Endothelial cell of umbilical vein (primary cell): ENCODE measurements around the gene DAZAP1. TPM values are rescaled to one million over a fixed set of nuclear protein-coding genes. Genes with fewer than 3 reads are reported as not detected.

Experiments used
- BruUV-seq: library from RNA; stranded (reverse); fragments of 400-500 nt; replicated peaks from 2 replicates; lab custom pipeline; 2021; lab: Mats Ljungman, UMichigan
- CTCF ChIA-PET: fragments of 300-600, 350-600 bp; sonication (Branson Sonifier 250); formaldehyde crosslinking; loops from one replicate; lab custom pipeline; 2021; ENCODE audit warnings: antibody characterized with exemption, inconsistent platforms; lab: Charles Lee
- POLR2A ChIA-PET: fragments of 300-600, 350-600 bp; sonication (Branson Sonifier 250); formaldehyde crosslinking; loops from one replicate; lab custom pipeline; 2021; ENCODE audit warnings: antibody characterized with exemption, inconsistent platforms; lab: Charles Lee
- DNase-seq: peaks from one replicate; pipeline ENCODE4 v3.0.0-alpha.2; 2011; ENCODE audit warnings: low read depth, low spot score
- FAIRE-seq: peaks from 2 replicates; lab custom pipeline; 2011; peaks lifted over from hg19 to GRCh38; lab: Jason Lieb, UNC
- H2AFZ ChIP-seq: 2 replicates; pipeline ENCODE4 v1.6.0; 2012; ENCODE audit warnings: low read depth, low read length, control low read depth, inconsistent platforms
- H3K27ac ChIP-seq: 2 replicates; pipeline ENCODE4 v1.5.1; 2011; ENCODE audit warnings: low read depth, mild to moderate bottlenecking, control low read depth, low read length, moderate library complexity; ENCODE audit not compliant: insufficient read depth
- H3K27me3 ChIP-seq, 2 experiments: 2 replicates each; pipeline versions ENCODE4 v1.6.0 to v1.6.1; 2011; ENCODE audit warnings: low read length in 2 of 2, mixed read lengths in 1 of 2; ENCODE audit not compliant: control insufficient read depth in 2 of 2, insufficient read depth in 2 of 2
- H3K36me3 ChIP-seq, 2 experiments: 2 replicates in 1 of 2; 3 replicates in 1 of 2; pipeline ENCODE4 v1.5.1; 2011; ENCODE audit warnings: low read length in 2 of 2, mild to moderate bottlenecking in 1 of 2, moderate library complexity in 1 of 2; ENCODE audit not compliant: control insufficient read depth in 2 of 2, insufficient read depth in 2 of 2; ENCODE audit errors: extremely low read depth in 1 of 2
- H3K4me1 ChIP-seq: 3 replicates; pipeline ENCODE4 v1.5.1; 2011; ENCODE audit warnings: mild to moderate bottlenecking, low read length; ENCODE audit not compliant: control insufficient read depth, insufficient read depth; ENCODE audit errors: extremely low read depth
- H3K4me2 ChIP-seq: 2 replicates; pipeline ENCODE4 v1.6.1; 2011; ENCODE audit warnings: low read length, control low read depth, mixed read lengths; ENCODE audit not compliant: insufficient read depth
- H3K4me3 ChIP-seq, 3 experiments: fragments of 200-600 bp in 1 of 3; sonication (generic), shearing (Covaris generic) in 1 of 3; replicated peaks in 1 of 3; 2 replicates each; pipeline ENCODE4 v1.5.1; 2011 to 2016; ENCODE audit warnings: control low read depth in 3 of 3, low read length in 3 of 3, mild to moderate bottlenecking in 2 of 3, inconsistent platforms in 1 of 3, low read depth in 1 of 3, moderate library complexity in 1 of 3; ENCODE audit not compliant: insufficient read depth in 1 of 3
- H3K79me2 ChIP-seq: 2 replicates; pipeline ENCODE4 v1.6.0; 2012; ENCODE audit warnings: low read length, inconsistent platforms; ENCODE audit not compliant: control insufficient read depth, insufficient read depth
- H3K9ac ChIP-seq: replicated peaks from 2 replicates; pipeline ENCODE3; 2011; ENCODE audit warnings: low read length, control low read depth; ENCODE audit not compliant: insufficient read depth; ENCODE audit errors: extremely low read depth
- H3K9me1 ChIP-seq: replicated peaks from 3 replicates; pipeline ENCODE4 v1.6.0; 2011; ENCODE audit warnings: mild to moderate bottlenecking, low read length; ENCODE audit not compliant: control insufficient read depth, insufficient read depth; ENCODE audit errors: extremely low read depth
- H3K9me3 ChIP-seq: replicated peaks from 2 replicates; pipeline ENCODE4 v1.5.1; 2012; ENCODE audit warnings: low read length, inconsistent platforms; ENCODE audit not compliant: control insufficient read depth, insufficient read depth
- H4K20me1 ChIP-seq: replicated peaks from 2 replicates; pipeline ENCODE3; 2011; ENCODE audit warnings: mild to moderate bottlenecking, low read length; ENCODE audit not compliant: control insufficient read depth, insufficient read depth; ENCODE audit errors: extremely low read depth
- CTCF ChIP-seq, 2 donors: IDR thresholded peaks; 1 replicate in 1 of 2; 2 replicates in 1 of 2; pipeline ENCODE4 v1.5.1; 2011; ENCODE audit warnings: low read length in 2 of 2, mild to moderate bottlenecking in 2 of 2, moderate library complexity in 2 of 2, control low read depth in 1 of 2, inconsistent platforms in 1 of 2, low read depth in 1 of 2; ENCODE audit not compliant: insufficient read depth in 1 of 2; ENCODE audit errors: extremely low read depth in 1 of 2
- EZH2 ChIP-seq: IDR thresholded peaks from 2 replicates; pipeline ENCODE4 v1.6.1; 2012; ENCODE audit warnings: borderline replicate concordance, low read depth, mild to moderate bottlenecking, moderate library complexity, low read length, inconsistent platforms; ENCODE audit not compliant: severe bottlenecking
- FOS ChIP-seq: IDR thresholded peaks from 2 replicates; pipeline ENCODE4 v1.6.1; 2011; ENCODE audit warnings: mild to moderate bottlenecking, low read length, moderate library complexity, borderline replicate concordance; ENCODE audit not compliant: insufficient read depth
- GATA2 ChIP-seq: IDR thresholded peaks from 2 replicates; pipeline ENCODE4 v1.7.0; 2011; ENCODE audit warnings: low read depth, mild to moderate bottlenecking, moderate library complexity, mixed read lengths, low read length; ENCODE audit not compliant: insufficient read length, insufficient read depth
- JUN ChIP-seq: IDR thresholded peaks from 2 replicates; pipeline ENCODE4 v1.6.1; 2011; ENCODE audit warnings: borderline replicate concordance, low read depth; ENCODE audit not compliant: insufficient read length, insufficient read depth
- MAX ChIP-seq: IDR thresholded peaks from 2 replicates; pipeline ENCODE4 v1.6.1; 2011; ENCODE audit not compliant: insufficient read depth, insufficient read length
- MYC ChIP-seq: IDR thresholded peaks from one replicate; pipeline ENCODE4 v1.6.1; 2011; ENCODE audit warnings: mild to moderate bottlenecking, low read depth, low read length
- POLR2A ChIP-seq: IDR thresholded peaks from 2 replicates; pipeline ENCODE4 v1.6.1; 2012; ENCODE audit warnings: low read depth, mild to moderate bottlenecking, control low read depth, low read length
- POLR2AphosphoS5 ChIP-seq: IDR thresholded peaks from 2 replicates; pipeline ENCODE4 v1.6.1; 2012; ENCODE audit warnings: low read depth, mild to moderate bottlenecking, control low read depth, low read length, moderate library complexity; ENCODE audit not compliant: insufficient read depth
- dilution Hi-C: fragments of 300-500 bp; cut with MboI; formaldehyde crosslinking; loops from one replicate; pipeline ENCODE4 v1.15.0; 2019; ENCODE audit warnings: low sequenced_read_pairs; ENCODE audit not compliant: extremely low pct_ligation_motif_present
- intact Hi-C: fragments of 100-400 bp; cut with micrococcal nuclease; formaldehyde crosslinking; loops from one replicate; pipeline ENCODE4 v1.10.0; 2022
- polyA plus RNA-seq, 4 experiments: library from polyadenylated mRNA; depleted of rRNA in 3 of 4; stranded (reverse) in 3 of 4; unstranded in 1 of 4; fragments of >200 nt; gene quantifications; 2 replicates each; pipeline versions ENCODE4 v1.2.1 to v1.2.3, GENCODE V29; 2011 to 2012; ENCODE audit warnings: missing spikeins in 1 of 4
- total RNA-seq: library from RNA; stranded (reverse); gene quantifications from 2 replicates; pipeline ENCODE4 v1.2.3, GENCODE V29; 2021

Gene DAZAP1
- total and polyA plus RNA-seq, 2 donors (not counting 3 experiments of a cell fraction or from before 2014, with no cell fraction given) = 50.1 to 187 TPM

- dilution Hi-C loops = no loop called here
- FAIRE-seq = no peak
- Histone ChIP-seq H3K79me2 (peaks cover 22% of the 10 kb centered on the region), H3K27me3 (no peaks in the 10 kb centered on the region), H4K20me1 (no peaks in the 10 kb centered on the region), H3K4me1 (peaks cover 6% of the 10 kb centered on the region), H3K9me3 (no peaks in the 10 kb centered on the region), H3K4me2 (no peak overlapping the region), H3K9ac (no peak overlapping the region), H2AFZ (no peak overlapping the region), H3K9me1 (no peaks in the 10 kb centered on the region), H3K4me3 (no peak overlapping the region), H3K27ac (no peak overlapping the region), H3K36me3 (peaks cover 0 to 39% of the 10 kb centered on the region in 2 experiments)
- ChIA-PET CTCF (no interaction called here), POLR2A (no interaction called here)
- no TSS peak for BruUV-seq
- no peak for TF ChIP-seq JUN
- intact Hi-C loops = no loop called here
- no peak for DNase-seq
Observed at GRCh38 chr19:1435378-1435989, 28.1 kb downstream of the DAZAP1 start.

GRCh38 chr19:1437609-1438008 lies 30.2 kb downstream of the DAZAP1 start:
- FAIRE-seq (no peak), DNase-seq (no peak)
- H2AFZ ChIP-seq = no peak overlapping the region
- H3K27ac ChIP-seq = no peak overlapping the region
- H3K4me3 ChIP-seq = no peak overlapping the region
- dilution Hi-C loops = no loop called here
- peaks cover 6% of the 10 kb centered on the region for H3K4me1 ChIP-seq
- no peaks in the 10 kb centered on the region for H3K9me3 ChIP-seq
- no peaks in the 10 kb centered on the region for H3K9me1 ChIP-seq
- H3K79me2 ChIP-seq = peaks cover 34% of the 10 kb centered on the region
- intact Hi-C loops = loop anchor here (1.0 to 2.0 kb wide), 3 partner anchors 23 to 158 kb away; partner anchors contain the start of gene DAZAP1
- ChIA-PET CTCF (interaction anchor here (0.6 to 1.6 kb wide), 4 partner anchors 23 to 417 kb away, joined by 3 to 7 read pairs (median 3); no protein-coding TSS in a partner anchor), POLR2A (no interaction called here)
- no peak overlapping the region for H3K4me2 ChIP-seq
- H3K9ac ChIP-seq = no peak overlapping the region
- TF ChIP-seq CTCF (IDR thresholded peaks at IDR 0.05; ENCODE audit: extremely low read depth in 1 of 2, insufficient read depth in 1 of 2, low read depth in 1 of 2, low read length in 2 of 2) (no peak), GATA2 (no peak), FOS (no peak), MAX (no peak), POLR2AphosphoS5 (no peak), EZH2 (no peak), POLR2A (no peak), JUN (no peak), MYC (no peak)
- BruUV-seq = no TSS peak
- no peaks in the 10 kb centered on the region for H4K20me1 ChIP-seq
- peaks cover 7 to 42% of the 10 kb centered on the region in 2 experiments for H3K36me3 ChIP-seq
- H3K27me3 ChIP-seq = no peaks in the 10 kb centered on the region
